Measurements from ENCODE around the gene ETV3.
"Not testable (repeated sequence)": the region's sequence is repeated elsewhere in the genome, so short reads cannot be mapped to it uniquely, and the experiment has no call there.

The ETV3 gene

GRCh38 chr1:157173241-157173640 lies 35.0 kb upstream of the ETV3 start:
- H3K4me1 ChIP-seq (ENCODE audit: control insufficient read depth, low read depth, low read length); H3K27me3 ChIP-seq (ENCODE audit: insufficient read depth, low read length, poor library complexity); H4K5ac ChIP-seq (ENCODE audit: low read length); H3K18ac ChIP-seq (ENCODE audit: low read length); H2BK15ac ChIP-seq (replicated peaks; ENCODE audit: low read depth); H3K4ac ChIP-seq (ENCODE audit: low read depth, low read length); H3K23ac ChIP-seq (ENCODE audit: low read length); H2AK5ac ChIP-seq (ENCODE audit: low read length); H3K27ac ChIP-seq (ENCODE audit: low read depth, low read length); H2BK5ac ChIP-seq (ENCODE audit: low read length); H2BK120ac ChIP-seq (ENCODE audit: low read depth, low read length); H3K56ac ChIP-seq (ENCODE audit: low read length); H3K36me3 ChIP-seq (ENCODE audit: control insufficient read depth, insufficient read depth, low read length); H3K4me2 ChIP-seq (ENCODE audit: low read length); H4K8ac ChIP-seq (ENCODE audit: low read depth, low read length); H3K9ac ChIP-seq (ENCODE audit: low read length); H3K79me2 ChIP-seq (ENCODE audit: control insufficient read depth, insufficient read depth, low read length); H3K4me3 ChIP-seq (ENCODE audit: low read length); H3K79me1 ChIP-seq (ENCODE audit: low read length); DNase-seq: not testable (repeated sequence)
- WGBS (ENCODE audit: extremely low coverage, insufficient coverage, low lambda C conversion rate) = no CpG with 5 or more reads among the region's 2 CpGs

GRCh38 chr1:157172591-157172990 lies 34.4 kb upstream of the ETV3 start:
- not testable (repeated sequence) for H3K23ac ChIP-seq (ENCODE audit: low read length); H3K18ac ChIP-seq (ENCODE audit: low read length); H3K27ac ChIP-seq (ENCODE audit: low read depth, low read length); H3K4me1 ChIP-seq (ENCODE audit: control insufficient read depth, low read depth, low read length); H2BK120ac ChIP-seq (ENCODE audit: low read depth, low read length); H3K27me3 ChIP-seq (ENCODE audit: insufficient read depth, low read length, poor library complexity); H3K9ac ChIP-seq (ENCODE audit: low read length); H3K4me3 ChIP-seq (ENCODE audit: low read length); H2BK15ac ChIP-seq (replicated peaks; ENCODE audit: low read depth); H4K5ac ChIP-seq (ENCODE audit: low read length); H3K79me2 ChIP-seq (ENCODE audit: control insufficient read depth, insufficient read depth, low read length); H3K4me2 ChIP-seq (ENCODE audit: low read length); DNase-seq; H2AK5ac ChIP-seq (ENCODE audit: low read length); H3K56ac ChIP-seq (ENCODE audit: low read length); H3K79me1 ChIP-seq (ENCODE audit: low read length); H3K36me3 ChIP-seq (ENCODE audit: control insufficient read depth, insufficient read depth, low read length); H3K4ac ChIP-seq (ENCODE audit: low read depth, low read length); H2BK5ac ChIP-seq (ENCODE audit: low read length); H4K8ac ChIP-seq (ENCODE audit: low read depth, low read length)
- no CpG with 5 or more reads among the region's 2 CpGs for WGBS (ENCODE audit: extremely low coverage, insufficient coverage, low lambda C conversion rate)

- H2BK15ac ChIP-seq (replicated peaks; ENCODE audit: low read depth); H3K27me3 ChIP-seq (ENCODE audit: insufficient read depth, low read length, poor library complexity): not testable (repeated sequence)
- DNase-seq = peak; percentile 83
Measured at GRCh38 chr1:157171903-157172503, 33.8 kb upstream of the ETV3 start.

GRCh38 chr1:157170677-157171515 lies 32.7 kb upstream of the ETV3 start:
- no CpG with 5 or more reads among the region's 22 CpGs for WGBS (ENCODE audit: extremely low coverage, insufficient coverage, low lambda C conversion rate)
- no peak overlapping the region for H2AK5ac ChIP-seq (ENCODE audit: low read length)
- H3K27me3 ChIP-seq (ENCODE audit: insufficient read depth, low read length, poor library complexity) = no peaks in the 10 kb centered on the region

More at GRCh38 chr1:157171903-157172503, 33.8 kb upstream of the ETV3 start:
- H3K23ac ChIP-seq (ENCODE audit: low read length); H3K18ac ChIP-seq (ENCODE audit: low read length); H4K8ac ChIP-seq (ENCODE audit: low read depth, low read length); H2BK5ac ChIP-seq (ENCODE audit: low read length); H3K56ac ChIP-seq (ENCODE audit: low read length); H3K79me1 ChIP-seq (ENCODE audit: low read length); H3K4me3 ChIP-seq (ENCODE audit: low read length); H3K27ac ChIP-seq (ENCODE audit: low read depth, low read length); H3K4me2 ChIP-seq (ENCODE audit: low read length); H4K5ac ChIP-seq (ENCODE audit: low read length); H2AK5ac ChIP-seq (ENCODE audit: low read length); H3K9ac ChIP-seq (ENCODE audit: low read length); H3K36me3 ChIP-seq (ENCODE audit: control insufficient read depth, insufficient read depth, low read length); H2BK120ac ChIP-seq (ENCODE audit: low read depth, low read length); H3K4me1 ChIP-seq (ENCODE audit: control insufficient read depth, low read depth, low read length); H3K79me2 ChIP-seq (ENCODE audit: control insufficient read depth, insufficient read depth, low read length); H3K4ac ChIP-seq (ENCODE audit: low read depth, low read length): not testable (repeated sequence)
- WGBS (ENCODE audit: extremely low coverage, insufficient coverage, low lambda C conversion rate) = no CpG with 5 or more reads among the region's 8 CpGs

GRCh38 chr1:157168015-157168414 lies 29.8 kb upstream of the ETV3 start:
- Histone ChIP-seq H4K8ac (ENCODE audit: low read depth, low read length) (no peak overlapping the region), H2BK15ac (replicated peaks; ENCODE audit: low read depth) (no peak overlapping the region), H3K79me2 (ENCODE audit: control insufficient read depth, insufficient read depth, low read length) (no peaks in the 10 kb centered on the region), H3K27me3 (ENCODE audit: insufficient read depth, low read length, poor library complexity) (no peaks in the 10 kb centered on the region), H3K18ac (ENCODE audit: low read length) (no peak overlapping the region), H3K4ac (ENCODE audit: low read depth, low read length) (no peak overlapping the region), H3K23ac (ENCODE audit: low read length) (no peak overlapping the region), H2BK120ac (ENCODE audit: low read depth, low read length) (no peak overlapping the region), H2AK5ac (ENCODE audit: low read length) (no peak overlapping the region), H3K4me1 (ENCODE audit: control insufficient read depth, low read depth, low read length) (no peaks in the 10 kb centered on the region), H3K79me1 (ENCODE audit: low read length) (no peaks in the 10 kb centered on the region), H2BK5ac (ENCODE audit: low read length) (no peak overlapping the region), H3K27ac (ENCODE audit: low read depth, low read length) (no peak overlapping the region), H3K4me2 (ENCODE audit: low read length) (no peak overlapping the region), H3K9ac (ENCODE audit: low read length) (no peak overlapping the region), H4K5ac (ENCODE audit: low read length) (no peak overlapping the region), H3K56ac (ENCODE audit: low read length) (peak overlapping the region; percentile 63), H3K4me3 (ENCODE audit: low read length) (no peak overlapping the region), H3K36me3 (ENCODE audit: control insufficient read depth, insufficient read depth, low read length) (no peaks in the 10 kb centered on the region)
- WGBS (ENCODE audit: extremely low coverage, insufficient coverage, low lambda C conversion rate) = no CpG with 5 or more reads among the region's 9 CpGs
- no peak for DNase-seq

More at GRCh38 chr1:157170677-157171515, 32.7 kb upstream of the ETV3 start:
- H3K4me1 ChIP-seq (ENCODE audit: control insufficient read depth, low read depth, low read length) = no peaks in the 10 kb centered on the region
- H2BK120ac ChIP-seq (ENCODE audit: low read depth, low read length) = no peak overlapping the region
- H3K79me2 ChIP-seq (ENCODE audit: control insufficient read depth, insufficient read depth, low read length) = no peaks in the 10 kb centered on the region
- no peak overlapping the region for H3K23ac ChIP-seq (ENCODE audit: low read length)
- H4K8ac ChIP-seq (ENCODE audit: low read depth, low read length) = no peak overlapping the region
- no peaks in the 10 kb centered on the region for H3K36me3 ChIP-seq (ENCODE audit: control insufficient read depth, insufficient read depth, low read length)
- no peak overlapping the region for H2BK5ac ChIP-seq (ENCODE audit: low read length)
- H3K79me1 ChIP-seq (ENCODE audit: low read length) = no peaks in the 10 kb centered on the region
- no peak overlapping the region for H3K4me2 ChIP-seq (ENCODE audit: low read length)
- H4K5ac ChIP-seq (ENCODE audit: low read length) = no peak overlapping the region
- no peak overlapping the region for H3K27ac ChIP-seq (ENCODE audit: low read depth, low read length)
- no peak overlapping the region for H3K18ac ChIP-seq (ENCODE audit: low read length)
- no peak overlapping the region for H3K4me3 ChIP-seq (ENCODE audit: low read length)
- H3K4ac ChIP-seq (ENCODE audit: low read depth, low read length) = no peak overlapping the region
- no peak overlapping the region for H3K9ac ChIP-seq (ENCODE audit: low read length)
- peak; percentile 78 for DNase-seq
- no peak overlapping the region for H2BK15ac ChIP-seq (replicated peaks; ENCODE audit: low read depth)
- H3K56ac ChIP-seq (ENCODE audit: low read length) = no peak overlapping the region

Data from mesendoderm (in vitro differentiated cells).